ENCODE measurements around the gene SPATA2L.

Gene SPATA2L

DNA sequence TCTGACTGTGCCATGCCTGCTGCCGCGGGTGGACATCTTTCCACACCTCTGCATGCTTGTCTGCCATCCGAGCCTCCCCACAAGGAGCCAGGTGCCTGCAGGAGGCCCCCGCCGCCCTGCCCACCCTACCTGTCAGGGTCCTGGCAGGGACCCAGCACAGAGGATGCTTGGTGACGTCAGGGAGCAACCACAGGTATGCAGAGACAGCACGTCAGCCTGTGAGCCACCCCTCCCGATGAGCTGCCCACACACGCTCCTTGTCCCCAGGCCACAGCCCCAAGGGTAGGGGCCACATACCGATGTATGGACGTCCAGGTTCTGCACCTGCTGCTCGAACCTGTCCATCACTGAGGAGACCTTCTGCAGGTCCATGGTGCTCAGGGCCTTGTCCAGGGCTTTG lies 54.6 kb downstream of the SPATA2L start:
- Histone ChIP-seq H3K9me3 (ENCODE audit: insufficient read depth, low read depth, low read length) (no peaks in the 10 kb centered on the region), H3K4me1 (ENCODE audit: insufficient read depth, low read length) (no peaks in the 10 kb centered on the region), H3K27ac (ENCODE audit: low read depth, low read length) (no peak overlapping the region), H3K4me3 (ENCODE audit: low read length) (no peak overlapping the region), H3K36me3 (ENCODE audit: insufficient read depth, low read length) (peaks cover 29% of the 10 kb centered on the region), H3K9ac (ENCODE audit: low read depth, low read length) (no peak overlapping the region), H3K27me3 (ENCODE audit: insufficient read depth, low read length) (no peaks in the 10 kb centered on the region)
- 95% methylated on average over 12 of the region's 12 CpGs for WGBS
